H1 (cell line): ENCODE measurements around the gene RBM20. TPM values are rescaled to one million over a fixed set of nuclear protein-coding genes. Genes with fewer than 3 reads are reported as not detected.

ENCODE experiments used
- CTCF ChIA-PET: fragments of 300-600 bp; sonication (Branson Sonifier 250); formaldehyde crosslinking; loops from one replicate; lab custom pipeline; 2021; ENCODE audit not compliant: partially characterized antibody; lab: Charles Lee
- POLR2A ChIA-PET: fragments of 300-600 bp; sonication (Branson Sonifier 250); formaldehyde crosslinking; loops from one replicate; lab custom pipeline; 2021; ENCODE audit warnings: inconsistent platforms; ENCODE audit not compliant: partially characterized antibody; lab: Charles Lee
- DNase-seq, 2 experiments: peaks; one replicate each; pipeline versions ENCODE4 v3.0.0 to v3.0.0-alpha.2; 2010 to 2022; ENCODE audit warnings: low spot score in 2 of 2, low read depth in 1 of 2, mixed read lengths in 1 of 2
- FAIRE-seq: peaks from 2 replicates; lab custom pipeline; 2011; peaks lifted over from hg19 to GRCh38; lab: Jason Lieb, UNC
- H2AFZ ChIP-seq: 2 replicates; pipeline ENCODE4 v1.8.1; 2012; ENCODE audit warnings: low read length, inconsistent platforms
- H2AK5ac ChIP-seq: 2 replicates; pipeline ENCODE4 v1.6.1; 2013; ENCODE audit warnings: low read depth, low read length
- H2BK120ac ChIP-seq: replicated peaks from 2 replicates; pipeline ENCODE3; 2013; ENCODE audit warnings: low read depth, low read length, inconsistent platforms
- H2BK12ac ChIP-seq: 2 replicates; pipeline ENCODE4 v1.6.1; 2013; ENCODE audit warnings: low read depth, low read length
- H2BK15ac ChIP-seq: 2 replicates; pipeline ENCODE4 v1.6.1; 2013; ENCODE audit warnings: low read length
- H2BK20ac ChIP-seq: 2 replicates; pipeline ENCODE4 v1.6.1; 2013; ENCODE audit warnings: low read length
- H2BK5ac ChIP-seq: 2 replicates; pipeline ENCODE4 v1.6.1; 2013; ENCODE audit warnings: low read depth, low read length
- H3K14ac ChIP-seq: 2 replicates; pipeline ENCODE4 v1.6.1; 2013; ENCODE audit warnings: inconsistent platforms; ENCODE audit not compliant: insufficient read length
- H3K18ac ChIP-seq: 2 replicates; pipeline ENCODE4 v1.6.1; 2013; ENCODE audit warnings: low read length; ENCODE audit errors: extremely low read depth
- H3K23ac ChIP-seq: 2 replicates; pipeline ENCODE4 v1.6.1; 2013; ENCODE audit warnings: inconsistent platforms; ENCODE audit not compliant: insufficient read length
- H3K23me2 ChIP-seq: 2 replicates; pipeline ENCODE4 v1.6.1; 2013; ENCODE audit warnings: low read depth, low read length
- H3K27ac ChIP-seq: 2 replicates; pipeline ENCODE4 v1.6.1; 2011; ENCODE audit warnings: low read depth, low read length, inconsistent platforms
- H3K27me3 ChIP-seq, 4 experiments: replicated peaks in 1 of 4; 1 replicate in 1 of 4; 2 replicates in 3 of 4; pipeline versions ENCODE4 v1.6.1 to v1.8.1; 2011 to 2013; ENCODE audit warnings: low read length in 3 of 4, mild to moderate bottlenecking in 3 of 4, inconsistent platforms in 2 of 4, mixed read lengths in 2 of 4, moderate library complexity in 1 of 4; ENCODE audit not compliant: control insufficient read depth in 3 of 4, insufficient read depth in 3 of 4; ENCODE audit errors: extremely low read depth in 1 of 4
- H3K36me3 ChIP-seq, 4 experiments: 2 replicates each; pipeline versions ENCODE4 v1.6.1 to v1.8.1; 2011 to 2013; ENCODE audit warnings: mild to moderate bottlenecking in 4 of 4, low read length in 3 of 4, moderate library complexity in 2 of 4, control low read depth in 1 of 4, inconsistent platforms in 1 of 4; ENCODE audit not compliant: insufficient read depth in 4 of 4, control insufficient read depth in 2 of 4
- H3K4ac ChIP-seq: replicated peaks from 2 replicates; pipeline ENCODE3; 2013; ENCODE audit warnings: low read length, low read depth, mixed read lengths, inconsistent platforms; ENCODE audit not compliant: insufficient read length
- H3K4me1 ChIP-seq, 4 experiments: replicated peaks in 1 of 4; 1 replicate in 1 of 4; 2 replicates in 3 of 4; pipeline versions ENCODE4 v1.6.1 to v1.8.1; 2011 to 2013; ENCODE audit warnings: low read length in 3 of 4, inconsistent platforms in 2 of 4, mixed read lengths in 1 of 4; ENCODE audit not compliant: insufficient read depth in 4 of 4, control insufficient read depth in 3 of 4
- H3K4me2 ChIP-seq, 2 experiments: 2 replicates each; pipeline versions ENCODE4 v1.6.1 to v1.8.1; 2011 to 2013; ENCODE audit warnings: low read depth in 2 of 2, low read length in 2 of 2, control low read depth in 1 of 2, inconsistent platforms in 1 of 2, mild to moderate bottlenecking in 1 of 2; ENCODE audit not compliant: insufficient read depth in 1 of 2
- H3K4me3 ChIP-seq, 4 experiments: fragments of 200-600, 300-600 bp in 1 of 4; sonication (generic), shearing (Covaris generic), sonication (Bioruptor Twin) in 1 of 4; 2 replicates each; pipeline versions ENCODE4 v1.5.1 to v1.8.1; 2011 to 2016; ENCODE audit warnings: low read length in 4 of 4, low read depth in 3 of 4, control low read depth in 2 of 4, inconsistent platforms in 2 of 4, mild to moderate bottlenecking in 2 of 4, mixed read lengths in 1 of 4, moderate library complexity in 1 of 4; ENCODE audit not compliant: insufficient read depth in 2 of 4; ENCODE audit errors: extremely low read depth in 1 of 4
- H3K56ac ChIP-seq: replicated peaks from 2 replicates; pipeline ENCODE3; 2013; ENCODE audit warnings: low read depth, mild to moderate bottlenecking, mixed read lengths, low read length, inconsistent platforms; ENCODE audit not compliant: insufficient read length
- H3K79me1 ChIP-seq: 2 replicates; pipeline ENCODE4 v1.6.1; 2013; ENCODE audit warnings: low read depth, low read length, control low read depth
- H3K79me2 ChIP-seq, 2 experiments: 2 replicates each; pipeline versions ENCODE4 v1.6.1 to v1.8.1; 2012 to 2013; ENCODE audit warnings: low read length in 2 of 2, mild to moderate bottlenecking in 2 of 2, inconsistent platforms in 1 of 2; ENCODE audit not compliant: insufficient read depth in 2 of 2, control insufficient read depth in 1 of 2
- H3K9ac ChIP-seq, 4 experiments: replicated peaks in 1 of 4; 1 replicate in 1 of 4; 2 replicates in 3 of 4; pipeline versions ENCODE4 v1.6.1 to v1.8.1; 2011 to 2013; ENCODE audit warnings: low read depth in 3 of 4, low read length in 3 of 4, control low read depth in 2 of 4, mild to moderate bottlenecking in 2 of 4, moderate library complexity in 2 of 4, inconsistent platforms in 1 of 4; ENCODE audit errors: extremely low read depth in 1 of 4
- H3K9me3 ChIP-seq, 2 experiments: 2 replicates each; pipeline versions ENCODE4 v1.6.1 to v1.8.1; 2012 to 2013; ENCODE audit warnings: mild to moderate bottlenecking in 2 of 2, moderate library complexity in 2 of 2, control low read depth in 1 of 2, inconsistent platforms in 1 of 2, low read depth in 1 of 2, low read length in 1 of 2, mixed read lengths in 1 of 2; ENCODE audit not compliant: insufficient read depth in 2 of 2
- H4K20me1 ChIP-seq, 2 experiments: replicated peaks in 1 of 2; 2 replicates each; pipeline versions ENCODE3 to v1.8.1; 2011 to 2013; ENCODE audit warnings: inconsistent platforms in 2 of 2, low read length in 2 of 2, mild to moderate bottlenecking in 1 of 2; ENCODE audit not compliant: insufficient read depth in 2 of 2, control insufficient read depth in 1 of 2
- H4K5ac ChIP-seq: 2 replicates; pipeline ENCODE4 v1.6.1; 2013; ENCODE audit warnings: low read length, low read depth, mixed read lengths, inconsistent platforms; ENCODE audit not compliant: insufficient read length
- H4K8ac ChIP-seq: 2 replicates; pipeline ENCODE4 v1.8.0; 2013; ENCODE audit warnings: mild to moderate bottlenecking, moderate library complexity, low read length, inconsistent platforms; ENCODE audit not compliant: insufficient read depth; ENCODE audit errors: extremely low read depth
- H4K91ac ChIP-seq: replicated peaks from 2 replicates; pipeline ENCODE3; 2013; ENCODE audit warnings: low read length, mixed read lengths, inconsistent platforms; ENCODE audit not compliant: insufficient read length
- ASH2L ChIP-seq: fragments of 200-600, 300-600 bp; sonication (generic); IDR thresholded peaks from one replicate; pipeline ENCODE4 v1.7.1; 2017; ENCODE audit warnings: low read length
- CBX5 ChIP-seq: fragments of 300-800, 300-1000 bp; sonication (generic); IDR thresholded peaks from 2 replicates; pipeline ENCODE4 v1.7.1; 2016; ENCODE audit warnings: antibody characterized with exemption, low read length, low read depth
- EGR1 ChIP-seq: IDR thresholded peaks from 2 replicates; pipeline ENCODE4 v1.6.1; 2011; ENCODE audit warnings: low read depth, low read length, borderline replicate concordance
- JUN ChIP-seq: IDR thresholded peaks from 2 replicates; pipeline ENCODE4 v1.6.1; 2011; ENCODE audit warnings: low read depth, mild to moderate bottlenecking, improper control_type of control experiment, low read length
- JUND ChIP-seq: IDR thresholded peaks from 2 replicates; pipeline ENCODE4 v1.6.1; 2011; ENCODE audit warnings: mild to moderate bottlenecking, improper control_type of control experiment, low read length
- KDM4A ChIP-seq: IDR thresholded peaks from one replicate; pipeline ENCODE4 v1.7.1; 2012; ENCODE audit warnings: low read depth, mild to moderate bottlenecking, moderate library complexity, low read length, inconsistent platforms; ENCODE audit not compliant: severe bottlenecking
- NANOG ChIP-seq: IDR thresholded peaks from 2 replicates; pipeline ENCODE4 v1.6.1; 2011; ENCODE audit warnings: low read length, low read depth, mild to moderate bottlenecking, inconsistent platforms; ENCODE audit not compliant: insufficient read depth, poor library complexity, severe bottlenecking
- POLR2A ChIP-seq, 2 experiments: IDR thresholded peaks; 1 replicate in 1 of 2; 2 replicates in 1 of 2; pipeline ENCODE4 v1.6.1; 2011; ENCODE audit warnings: low read depth in 2 of 2, low read length in 2 of 2, mild to moderate bottlenecking in 2 of 2; ENCODE audit errors: control extremely low read depth in 1 of 2
- RNF2 ChIP-seq: fragments of 200-900, 300-1000 bp; sonication (generic); IDR thresholded peaks from 2 replicates; pipeline ENCODE4 v1.7.1; 2016; ENCODE audit warnings: borderline replicate concordance, low read depth, mild to moderate bottlenecking, antibody characterized with exemption, low read length; ENCODE audit not compliant: poor library complexity, severe bottlenecking; ENCODE audit errors: missing control alignments
- SP2 ChIP-seq: IDR thresholded peaks from 2 replicates; pipeline ENCODE4 v1.6.1; 2012; ENCODE audit warnings: mild to moderate bottlenecking, low read length, inconsistent platforms
- SP4 ChIP-seq: IDR thresholded peaks from 2 replicates; pipeline ENCODE4 v1.6.1; 2012; ENCODE audit warnings: low read length, inconsistent platforms
- TBP ChIP-seq: IDR thresholded peaks from 2 replicates; pipeline ENCODE4 v1.6.1; 2011; ENCODE audit warnings: low read depth, low read length, improper control_type of control experiment
- WGBS, 2 experiments: shearing (Covaris generic) in 1 of 2; methylation state at CpG; one replicate each; pipeline versions ENCODE4 v1.1.6 to v1.1.7; 2013 to 2015; ENCODE audit warnings: low lambda C conversion rate in 2 of 2, mixed read lengths in 2 of 2, inconsistent platforms in 1 of 2, low coverage in 1 of 2, missing lambda C conversion rate in 1 of 2; ENCODE audit not compliant: insufficient replicate concordance in 2 of 2, insufficient coverage in 1 of 2, insufficient read length in 1 of 2; ENCODE audit errors: extremely low coverage in 1 of 2, missing lambda C conversion rate in 1 of 2; 5-methylcytosine and 5-hydroxymethylcytosine counted together
- polyA plus RNA-seq, 7 experiments: library from polyadenylated mRNA; depleted of rRNA in 3 of 7; stranded (reverse) in 5 of 7; unstranded in 2 of 7; fragments of >200 nt in 5 of 7; fragments of 200-250 nt in 2 of 7; gene quantifications; 1 replicate in 5 of 7; 2 replicates in 1 of 7; 4 replicates in 1 of 7; pipeline versions ENCODE4 v1.2.1 to v1.2.3, GENCODE V29; 2011 to 2013; ENCODE audit warnings: missing spikeins in 2 of 7, mixed read lengths in 2 of 7
- total RNA-seq: library from RNA; stranded (reverse); fragmentation: NEBNext Ultra II Directional; extraction: Animal tissue kit (Norgen Biotek cat#: 25700); gene quantifications from 2 replicates; pipeline ENCODE4 v1.2.1, GENCODE V29; 2021

RBM20 gene
- total and polyA plus RNA-seq, 2 of the 8 experiments (the other 6 are each of a cell fraction or from before 2014, with no cell fraction given), result 0.05 to 0.63 TPM

GRCh38 chr10:110876788-110877187 is 232.7 kb downstream of the RBM20 start:
- Histone ChIP-seq H3K9me3 (no peaks in the 10 kb centered on the region), H3K23ac (no peak overlapping the region), H3K14ac (no peak overlapping the region), H3K4ac (no peak overlapping the region), H2AK5ac (no peak overlapping the region), H4K20me1 (no peaks in the 10 kb centered on the region), H3K23me2 (no peaks in the 10 kb centered on the region), H4K5ac (no peak overlapping the region), H2BK20ac (no peak overlapping the region), H3K18ac (no peak overlapping the region), H4K91ac (no peak overlapping the region), H3K4me1 (no peaks in the 10 kb centered on the region), H3K27me3 (no peaks in the 10 kb centered on the region), H4K8ac (no peak overlapping the region), H2BK5ac (no peak overlapping the region), H3K79me1 (no peaks in the 10 kb centered on the region; the same call in 1 of the 2 replicates), H2AFZ (no peak overlapping the region), H3K4me2 (no peak overlapping the region), H2BK15ac (no peak overlapping the region), H3K4me3 (no peak overlapping the region), H3K56ac (no peak overlapping the region), H2BK12ac (no peak overlapping the region), H3K9ac (no peak overlapping the region), H3K27ac (no peak overlapping the region), H2BK120ac (no peak overlapping the region), H3K36me3 (peaks cover 0 to 14% (median 1%) of the 10 kb centered on the region in 4 experiments; a peak in 2 of 8 replicates), H3K79me2 (peaks cover 0 to 11% of the 10 kb centered on the region in 2 experiments; a peak in 2 of 4 replicates)
- no peak for FAIRE-seq
- ChIA-PET CTCF (interaction anchor here (0.6 kb wide), 1 partner anchor 224 kb away, joined by 3 read pairs; no protein-coding TSS in a partner anchor), POLR2A (interaction anchor here (1.3 kb wide), 1 partner anchor 42 kb away, joined by 3 read pairs; no protein-coding TSS in a partner anchor)
- DNase-seq, result no peak
- 73% methylated on average over 1 of the region's 1 CpG; no CpG with 5 or more reads in 1 of the 2 experiments for WGBS, 2 experiments
- TF ChIP-seq JUN (no peak), RNF2 (no peak), CBX5 (no peak), KDM4A (no peak), SP2 (no peak), JUND (no peak), ASH2L (no peak), EGR1 (no peak), NANOG (no peak), POLR2A (IDR thresholded peaks at IDR 0.05; ENCODE audit: control extremely low read depth in 1 of 2, low read depth in 2 of 2, low read length in 2 of 2) (no peak), SP4 (no peak), TBP (no peak)
